Bronchus fibroblast of lung (primary cell): ENCODE results near the gene LCOR. TPM values are rescaled to one million over a fixed set of nuclear protein-coding genes. Genes with fewer than 3 reads are reported as not detected.

ENCODE experiments used
- total RNA-seq: library from RNA; depleted of rRNA; stranded (reverse); fragments of >200 nt; gene quantifications from 2 replicates; pipeline ENCODE4 v1.2.3, GENCODE V29; 2015

The LCOR gene
- total RNA-seq = 5.2 and 6.1 TPM in 2 replicates

DNA sequence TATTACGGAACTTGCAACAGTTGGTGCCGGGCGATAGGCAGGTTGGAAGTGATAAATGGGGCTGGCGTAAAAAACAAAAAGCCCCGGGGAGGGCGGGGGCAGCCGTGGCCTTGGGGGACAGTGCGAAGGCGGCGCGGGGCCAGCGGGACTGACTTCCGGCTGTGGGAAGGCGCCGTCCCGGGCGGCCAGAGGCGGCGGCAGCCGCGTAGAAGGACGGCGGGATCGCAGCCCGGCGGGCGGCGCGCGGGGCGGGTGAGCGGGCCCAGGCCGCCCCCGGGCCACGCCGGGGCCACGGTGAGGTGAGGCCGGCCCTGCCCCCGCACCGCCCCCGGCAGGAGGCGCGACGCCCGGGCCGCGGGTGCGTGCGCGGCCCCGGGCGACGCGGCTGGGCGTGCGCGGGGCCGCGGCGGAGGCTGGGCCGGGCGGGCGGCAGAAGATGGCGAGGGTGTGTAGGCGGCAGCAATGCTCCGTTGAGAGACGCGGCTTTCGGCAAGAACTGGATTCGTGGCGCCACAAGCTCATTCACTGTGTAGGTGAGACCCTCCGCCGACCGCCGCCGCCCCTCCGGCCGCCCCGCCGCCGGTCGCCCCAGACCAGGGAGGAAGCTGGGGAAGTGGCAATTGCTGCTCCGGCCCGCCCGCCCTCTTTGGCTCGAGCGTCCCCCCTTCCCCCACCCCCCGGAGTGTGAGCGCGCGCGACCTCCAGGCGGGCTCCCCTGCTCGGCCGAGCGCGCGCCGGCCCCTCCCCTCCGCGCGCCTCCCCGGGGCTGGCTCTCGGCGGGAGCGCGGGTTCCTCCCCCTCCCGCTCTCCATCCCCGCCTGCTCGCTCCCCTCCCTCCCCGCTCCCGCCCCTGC lies at the start of gene LCOR:
LCOR (plus strand) TSS at position 432 of the 854 bp plus-strand sequence. CDS start 116,760 bp downstream, outside the sequence.

Other genes starting within 250 kb of the LCOR start
- gene TM9SF3, start 245.3 kb upstream of the LCOR start, total RNA-seq = 42.1 and 44.2 TPM in 2 replicates
- gene PIK3AP1, start 111.8 kb upstream of the LCOR start, total RNA-seq = not detected in 2 replicates